HEK293T (cell line): ENCODE data around the gene BCAS1.

Experiments
- FOXA1 ChIP-seq: fragments of 450-650 bp; IDR thresholded peaks from 2 replicates; pipeline ENCODE4 v1.6.1; 2016; ENCODE audit warnings: mild to moderate bottlenecking
- FOXK2 ChIP-seq: fragments of 450-650 bp; IDR thresholded peaks from 2 replicates; pipeline ENCODE4 v1.6.1; 2016; ENCODE audit warnings: mild to moderate bottlenecking
- L3MBTL2 ChIP-seq: fragments of 450-650 bp; conservative IDR thresholded peaks from 2 replicates; pipeline ENCODE4 v1.6.1; 2016; ENCODE audit warnings: mild to moderate bottlenecking
- NFRKB ChIP-seq: fragments of 450-650 bp; IDR thresholded peaks from 2 replicates; pipeline ENCODE4 v1.6.1; 2016; ENCODE audit warnings: mild to moderate bottlenecking, moderate library complexity
- SP1 ChIP-seq: fragments of 450-650 bp; IDR thresholded peaks from 2 replicates; pipeline ENCODE4 v1.6.1; 2017
- SUZ12 ChIP-seq: fragments of 450-650 bp; IDR thresholded peaks from 2 replicates; pipeline ENCODE4 v1.6.1; 2016; ENCODE audit warnings: mild to moderate bottlenecking

- TF ChIP-seq L3MBTL2: no peak
- no peak for TF ChIP-seq FOXA1
- no peak for TF ChIP-seq FOXK2
- no peak for TF ChIP-seq SUZ12
- no peak for TF ChIP-seq NFRKB
- TF ChIP-seq SP1: no peak
Measured at GRCh38 chr20:54020348-54020747, 50.0 kb downstream of the BCAS1 start.
